ENCODE data around the gene BCLAF3.

The BCLAF3 gene

GRCh38 chrX:19958552-19959486 is 32.0 kb downstream of the BCLAF3 start:
- DNase-seq (ENCODE audit: low read depth) = peak; percentile 15
- H3K4me3 ChIP-seq (ENCODE audit: low read depth, low read length) = no peak overlapping the region
- no peak for TF ChIP-seq CTCF (conservative IDR thresholded peaks at IDR 0.05; ENCODE audit: low read depth, low read length)

GRCh38 chrX:19956923-19957322 is 33.9 kb downstream of the BCLAF3 start:
- H3K4me3 ChIP-seq (ENCODE audit: low read depth, low read length) = no peak overlapping the region
- no peak for TF ChIP-seq CTCF (conservative IDR thresholded peaks at IDR 0.05; ENCODE audit: low read depth, low read length)
- no peak for DNase-seq (ENCODE audit: low read depth)

GRCh38 chrX:19956306-19956705 is 34.6 kb downstream of the BCLAF3 start:
- no peak for DNase-seq (ENCODE audit: low read depth)
- H3K4me3 ChIP-seq (ENCODE audit: low read depth, low read length) = no peak overlapping the region
- TF ChIP-seq CTCF (conservative IDR thresholded peaks at IDR 0.05; ENCODE audit: low read depth, low read length) = no peak

GRCh38 chrX:19955306-19955705 is 35.6 kb downstream of the BCLAF3 start:
- DNase-seq (ENCODE audit: low read depth) = peak; percentile 27
- H3K4me3 ChIP-seq (ENCODE audit: low read depth, low read length) = no peak overlapping the region
- no peak for TF ChIP-seq CTCF (conservative IDR thresholded peaks at IDR 0.05; ENCODE audit: low read depth, low read length)

GRCh38 chrX:19954335-19955096 is 36.3 kb downstream of the BCLAF3 start:
- peak; percentile 16 for DNase-seq (ENCODE audit: low read depth)
- TF ChIP-seq CTCF (conservative IDR thresholded peaks at IDR 0.05; ENCODE audit: low read depth, low read length) = no peak
- no peak overlapping the region for H3K4me3 ChIP-seq (ENCODE audit: low read depth, low read length)

GRCh38 chrX:19953145-19953544 is 37.7 kb downstream of the BCLAF3 start:
- no peak for TF ChIP-seq CTCF (conservative IDR thresholded peaks at IDR 0.05; ENCODE audit: low read depth, low read length)
- no peak for DNase-seq (ENCODE audit: low read depth)

More at GRCh38 chrX:19953145-19953544, 37.7 kb downstream of the BCLAF3 start:
- no peak overlapping the region for H3K4me3 ChIP-seq (ENCODE audit: low read depth, low read length)
